ENCODE measurements around the gene TANC1. TPM values are rescaled to one million over a fixed set of nuclear protein-coding genes. Genes with fewer than 3 reads are reported as not detected.

TANC1 gene
- total and polyA plus RNA-seq, 2 of the 4 experiments (the other 2 are of a cell fraction), result 10.2 to 12.9 TPM

DNA sequence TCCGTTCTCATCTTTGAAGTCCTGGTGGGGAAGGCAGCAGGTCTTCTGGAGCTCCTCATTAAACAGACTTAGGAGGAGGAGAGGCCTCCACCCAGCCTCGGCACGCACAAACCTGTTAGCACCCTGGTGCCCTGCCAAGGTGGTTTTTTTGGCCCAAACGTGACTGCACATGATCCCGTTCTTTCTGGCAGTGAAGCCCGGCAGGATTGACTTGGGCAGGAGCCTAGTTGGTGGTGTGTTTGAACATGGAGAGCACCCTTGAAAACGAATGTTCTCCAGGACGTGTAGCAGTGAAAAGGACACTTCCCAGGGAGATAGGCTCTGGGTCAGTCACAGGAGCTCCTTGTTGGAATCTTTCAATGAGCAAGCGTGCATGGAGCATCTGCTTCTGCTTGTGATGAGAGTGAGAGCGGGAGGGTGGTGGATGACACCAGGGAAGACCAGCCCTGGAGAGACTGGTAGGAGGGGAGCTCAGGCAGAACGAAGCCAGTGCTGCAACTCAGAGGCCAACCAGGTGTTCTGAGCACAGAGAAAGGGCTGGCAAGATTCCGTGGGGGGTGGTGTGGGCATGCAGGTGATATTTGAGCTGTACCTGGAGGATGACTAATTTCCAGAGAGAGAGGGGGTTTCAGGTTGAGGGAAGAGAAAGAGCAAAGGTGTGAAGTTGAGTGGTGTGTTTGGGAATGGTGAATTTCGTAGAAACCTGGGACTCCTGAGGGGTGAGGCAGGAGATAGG lies 73.8 kb downstream of the TANC1 start:
- Histone ChIP-seq H3K23ac (ENCODE audit: low read depth, low read length) (no peak overlapping the region), H3K56ac (ENCODE audit: extremely low read depth, insufficient read depth, low read length) (no peak overlapping the region), H2BK20ac (ENCODE audit: low read depth, low read length) (no peak overlapping the region), H4K5ac (ENCODE audit: low read depth, low read length) (no peak overlapping the region), H2AFZ (replicated peaks; ENCODE audit: low read length, poor library complexity) (no peak overlapping the region), H3K79me1 (ENCODE audit: low read depth in 1 of 2, low read length in 2 of 2) (peaks cover 12 to 48% of the 10 kb centered on the region in 2 experiments), H3K18ac (ENCODE audit: low read depth, low read length) (no peak overlapping the region), H3K9me3 (ENCODE audit: control insufficient read depth, insufficient read depth, low read length) (no peaks in the 10 kb centered on the region), H3K4me1 (ENCODE audit: control insufficient read depth, insufficient read depth, low read length) (peaks cover 14% of the 10 kb centered on the region), H2AK9ac (replicated peaks; ENCODE audit: low read depth, low read length, poor library complexity) (no peak overlapping the region), H2BK120ac (ENCODE audit: low read depth, low read length) (no peak overlapping the region), H2BK5ac (ENCODE audit: low read depth, low read length, poor library complexity, severe bottlenecking) (no peak overlapping the region), H3K4me2 (ENCODE audit: low read depth, low read length) (no peak overlapping the region), H3K36me3 (ENCODE audit: control insufficient read depth, insufficient read depth, low read length) (peaks cover 10% of the 10 kb centered on the region), H3K4me3 (ENCODE audit: insufficient read depth, low read depth, low read length) (no peak overlapping the region), H3K9ac (ENCODE audit: low read depth, low read length) (no peak overlapping the region), H2AK5ac (ENCODE audit: low read depth, low read length) (no peak overlapping the region), H3K27me3 (ENCODE audit: control insufficient read depth, insufficient read depth, low read length) (no peaks in the 10 kb centered on the region), H4K91ac (ENCODE audit: insufficient read depth, low read depth, low read length) (no peak overlapping the region), H2BK15ac (ENCODE audit: low read depth, low read length) (no peak overlapping the region), H4K20me1 (ENCODE audit: insufficient read depth, low read length) (peaks cover 13% of the 10 kb centered on the region; the same call in 1 of the 2 replicates), H3K4ac (ENCODE audit: low read depth, low read length) (no peak overlapping the region), H3K9me1 (ENCODE audit: insufficient read depth, low read length) (peaks cover 18% of the 10 kb centered on the region), H3K27ac (ENCODE audit: insufficient read depth, low read length) (no peak overlapping the region), H4K8ac (ENCODE audit: low read depth in 2 of 2, low read length in 2 of 2) (no peak overlapping the region), H3K14ac (replicated peaks; ENCODE audit: low read depth, low read length) (no peak overlapping the region)
- intact Hi-C loops (cut with micrococcal nuclease) (no loop called here), dilution Hi-C loops (cut with HindIII; ENCODE audit: low sequenced_read_pairs, unreplicated experiment) (no loop called here), in situ Hi-C loops (cut with MboI; ENCODE audit: low sequenced_read_pairs) (no loop called here)
- no peak for DNase-seq
- TF ChIP-seq MXI1 (IDR thresholded peaks at IDR 0.05; ENCODE audit: borderline replicate concordance, low read depth, low read length) (no peak), NFE2L2 (IDR thresholded peaks at IDR 0.05; ENCODE audit: low read depth, low read length) (no peak), RAD21 (IDR thresholded peaks at IDR 0.05; ENCODE audit: low read length) (no peak), MAFK (IDR thresholded peaks at IDR 0.05; ENCODE audit: low read depth, low read length) (no peak)
- CTCF ChIA-PET, result no interaction called here
- no peak for ATAC-seq (ENCODE audit: low read depth)
- BruUV-seq (replicated peaks), result no TSS peak
- WGBS, 2 experiments (ENCODE audit: extremely low coverage in 2 of 2, insufficient read length in 1 of 2), result 89% methylated on average over 8 of the region's 13 CpGs; no CpG with 5 or more reads in 1 of the 2 experiments
- POLR2A ChIA-PET (ENCODE audit: unreplicated experiment), result no interaction called here

Measured in IMR-90 (cell line).